Measurements from ENCODE around the gene CDCA8. TPM values are rescaled to one million over a fixed set of nuclear protein-coding genes. Genes with fewer than 3 reads are reported as not detected.

The CDCA8 gene
- total and polyA plus RNA-seq, 9 of the 15 experiments (the other 6 are each of a cell fraction or from before 2014, with no cell fraction given), result 26.4 to 148 (median 81.8) TPM

DNA sequence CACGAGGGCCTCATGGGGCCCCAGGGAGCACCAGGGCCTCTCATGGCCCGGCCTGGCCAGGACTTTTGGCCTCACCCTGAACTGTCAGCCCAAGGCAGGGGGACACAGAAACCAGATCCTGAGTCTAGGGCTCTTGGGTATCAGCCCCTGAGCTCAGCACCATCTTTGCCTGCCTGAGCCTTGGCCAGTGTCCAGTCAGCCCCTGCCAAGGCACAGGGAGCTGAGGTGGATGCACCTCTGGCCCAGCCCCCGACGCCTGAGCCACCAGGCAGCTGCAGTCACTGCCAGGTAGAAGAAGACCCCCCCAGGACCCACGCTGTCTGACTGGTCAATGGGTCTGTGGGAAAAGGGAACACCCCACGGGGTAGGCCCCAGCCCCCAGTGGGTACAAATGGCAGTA lies 25.3 kb downstream of the CDCA8 start:
- Histone ChIP-seq H3K4me2 (ENCODE audit: insufficient read depth, low read length) (no peak overlapping the region), H3K9me3 (replicated peaks; ENCODE audit: control insufficient read depth, insufficient read depth, low read depth, low read length) (no peaks in the 10 kb centered on the region; the same call in 1 of the 2 replicates), H2AFZ (ENCODE audit: low read depth, low read length) (no peak overlapping the region), H4K20me1 (replicated peaks; ENCODE audit: control insufficient read depth, insufficient read depth, low read length) (peaks cover 18% of the 10 kb centered on the region), H3K9me1 (ENCODE audit: control insufficient read depth, insufficient read depth, low read length) (peaks cover 4% of the 10 kb centered on the region), H3K4me1 (replicated peaks in 1 of 2; ENCODE audit: control insufficient read depth in 2 of 2, insufficient read depth in 2 of 2, low read length in 2 of 2) (peaks cover 0 to 23% of the 10 kb centered on the region in 2 experiments; a peak in 2 of 5 replicates), H3K79me2 (ENCODE audit: control insufficient read depth, insufficient read depth, low read length) (no peaks in the 10 kb centered on the region), H3K9ac (ENCODE audit: insufficient read depth in 1 of 2, low read depth in 2 of 2, low read length in 2 of 2) (0 out of 4 replicates have a peak overlapping the region, but pooled peaks of 1 of the 2 experiments have one; percentile 14), H3K27ac (ENCODE audit: extremely low read depth, low read depth, low read length) (no peak overlapping the region), H3K27me3 (ENCODE audit: control insufficient read depth in 2 of 2, insufficient read depth in 2 of 2, low read length in 2 of 2) (peaks cover 38 to 71% of the 10 kb centered on the region in 2 experiments), H3K36me3 (ENCODE audit: control insufficient read depth, insufficient read depth, low read length) (no peaks in the 10 kb centered on the region), H3K4me3 (no peak overlapping the region)
- CTCF ChIA-PET (ENCODE audit: low intra/inter-chr PET ratio), result no interaction called here
- ATAC-seq (no peak), FAIRE-seq (no peak), DNase-seq (ENCODE audit: extremely low read depth in 1 of 4, low spot score in 3 of 4) (no peak)
- TF ChIP-seq ZNF239 (CRISPR knock-in tag; IDR thresholded peaks at IDR 0.05) (no peak), THAP12 (CRISPR knock-in tag; IDR thresholded peaks at IDR 0.05) (no peak), SETDB1 (IDR thresholded peaks at IDR 0.05; ENCODE audit: low read length) (no peak), RB1 (IDR thresholded peaks at IDR 0.05; ENCODE audit: low read depth) (no peak), SAP30 (IDR thresholded peaks at IDR 0.05; ENCODE audit: borderline replicate concordance, insufficient read depth, low read depth, low read length, poor library complexity, severe bottlenecking) (no peak)
- POLR2A ChIA-PET, result interaction anchor here (0.6 to 2.1 kb wide), 6 partner anchors 9 to 99 kb away, joined by 3 to 11 read pairs (median 4); no protein-coding TSS in a partner anchor
- in situ Hi-C loops (cut with MboI) (no loop called here), intact Hi-C loops (cut with micrococcal nuclease) (no loop called here)
- WGBS (ENCODE audit: insufficient coverage, low coverage, missing lambda C conversion rate), result 10% methylated on average over 6 of the region's 6 CpGs
- BruUV-seq (replicated peaks), result no TSS peak

Data from K562 (cell line).